GM12878 (cell line): ENCODE results near the gene GABBR2. TPM values are rescaled to one million over a fixed set of nuclear protein-coding genes. Genes with fewer than 3 reads are reported as not detected.

Experiments
- ATAC-seq: fragments of 200-7000 bp; cut with Tn5 transposase; 3 replicates; pipeline ENCODE4 v1.9.1; 2020; ENCODE audit warnings: mild to moderate bottlenecking, moderate library complexity
- BruUV-seq: library from RNA; stranded (reverse); fragments of 400-500 nt; replicated peaks from 2 replicates; lab custom pipeline; 2021; lab: Mats Ljungman, UMichigan
- CTCF ChIA-PET: fragments of 300-600 bp; sonication (Branson Sonifier 250); formaldehyde crosslinking; extraction: SDS; loops from one replicate; lab custom pipeline; 2021; ENCODE audit warnings: inconsistent platforms; lab: Yijun Ruan, JAX
- POLR2A ChIA-PET: fragments of 350-600 bp; formaldehyde crosslinking; extraction: SDS; loops from one replicate; lab custom pipeline; 2021; ENCODE audit warnings: inconsistent platforms; lab: Charles Lee
- RAD21 ChIA-PET: fragments of 300-600 bp; sonication (Branson Sonifier 250); formaldehyde crosslinking; loops from one replicate; lab custom pipeline; 2023; ENCODE audit warnings: antibody characterized with exemption; ENCODE audit not compliant: unreplicated experiment; lab: Charles Lee
- SMC1A ChIA-PET: fragments of 300-600 bp; sonication (Branson Sonifier 250); formaldehyde crosslinking; loops from one replicate; lab custom pipeline; 2023; ENCODE audit not compliant: unreplicated experiment, uncharacterized antibody; lab: Charles Lee
- DNase-seq: peaks from one replicate; pipeline ENCODE4 v3.0.0-alpha.2; 2011; ENCODE audit warnings: low read depth, low spot score
- FAIRE-seq: peaks from 3 replicates; lab custom pipeline; 2011; peaks lifted over from hg19 to GRCh38; lab: Jason Lieb, UNC
- H2AFZ ChIP-seq: 2 replicates; pipeline ENCODE4 v1.6.0; 2011; ENCODE audit warnings: low read depth, low read length, control low read depth; ENCODE audit not compliant: control insufficient read depth
- H3K27ac ChIP-seq: 2 replicates; pipeline ENCODE4 v1.5.1; 2011; ENCODE audit warnings: control low read depth; ENCODE audit not compliant: control insufficient read depth, insufficient read depth
- H3K27me3 ChIP-seq, 2 experiments: replicated peaks in 1 of 2; 2 replicates each; pipeline versions ENCODE4 v1.6.0 to v1.6.1; 2011; ENCODE audit warnings: low read length in 1 of 2; ENCODE audit not compliant: control insufficient read depth in 2 of 2, insufficient read depth in 2 of 2
- H3K36me3 ChIP-seq, 2 experiments: 2 replicates each; pipeline ENCODE4 v1.5.1; 2011; ENCODE audit warnings: low read length in 1 of 2; ENCODE audit not compliant: control insufficient read depth in 2 of 2, insufficient read depth in 2 of 2
- H3K4me1 ChIP-seq: 2 replicates; pipeline ENCODE4 v1.6.1; 2011; ENCODE audit warnings: mild to moderate bottlenecking, low read length, moderate library complexity, mixed read lengths; ENCODE audit not compliant: control insufficient read depth, insufficient read depth
- H3K4me2 ChIP-seq: 2 replicates; pipeline ENCODE4 v1.6.0; 2011; ENCODE audit warnings: control low read depth; ENCODE audit not compliant: control insufficient read depth, insufficient read depth
- H3K4me3 ChIP-seq: fragments of 200-600 bp; sonication (generic); 2 replicates; pipeline ENCODE4 v1.5.1; 2016
- H3K79me2 ChIP-seq: 2 replicates; pipeline ENCODE4 v1.6.0; 2011; ENCODE audit warnings: low read length; ENCODE audit not compliant: control insufficient read depth, insufficient read depth
- H3K9ac ChIP-seq: 2 replicates; pipeline ENCODE4 v1.8.0; 2011; ENCODE audit warnings: low read length, control low read depth, mixed read lengths; ENCODE audit not compliant: control insufficient read depth, insufficient read depth
- H3K9me3 ChIP-seq: replicated peaks from 3 replicates; pipeline ENCODE4 v1.5.1; 2011; ENCODE audit warnings: mild to moderate bottlenecking, low read length; ENCODE audit not compliant: control insufficient read depth, insufficient read depth
- H4K20me1 ChIP-seq: 2 replicates; pipeline ENCODE4 v1.6.0; 2011; ENCODE audit not compliant: control insufficient read depth, insufficient read depth
- ASH2L ChIP-seq: fragments of 300-600, 200-600 bp; sonication (generic); IDR thresholded peaks from 2 replicates; pipeline ENCODE4 v1.6.1; 2017; ENCODE audit warnings: low read depth, mild to moderate bottlenecking, borderline replicate concordance
- BMI1 ChIP-seq: fragments of 450-650 bp; IDR thresholded peaks from 2 replicates; pipeline ENCODE4 v1.6.1; 2016; ENCODE audit warnings: mild to moderate bottlenecking, moderate library complexity, borderline replicate concordance
- CBX5 ChIP-seq: sonication (generic); IDR thresholded peaks from 2 replicates; pipeline ENCODE4 v1.6.1; 2016; ENCODE audit warnings: low read depth, moderate library complexity, mild to moderate bottlenecking, inconsistent platforms
- EED ChIP-seq: sonication (generic); IDR thresholded peaks from 2 replicates; pipeline ENCODE4 v1.6.1; 2016; ENCODE audit warnings: antibody characterized with exemption, low read depth
- HDGF ChIP-seq: fragments of 450-650 bp; IDR thresholded peaks from 2 replicates; pipeline ENCODE4 v1.6.1; 2016; ENCODE audit warnings: antibody characterized with exemption
- JUNB ChIP-seq: IDR thresholded peaks from 2 replicates; pipeline ENCODE4 v1.6.1; 2016; ENCODE audit warnings: antibody characterized with exemption, mild to moderate bottlenecking
- PAX8 ChIP-seq: fragments of 450-650 bp; IDR thresholded peaks from 2 replicates; pipeline ENCODE4 v1.6.1; 2017; ENCODE audit warnings: mild to moderate bottlenecking, moderate library complexity
- RELA ChIP-seq: fragments of 450-650 bp; IDR thresholded peaks from 2 replicates; pipeline ENCODE4 v1.8.0; 2014; ENCODE audit warnings: borderline replicate concordance; ENCODE audit not compliant: partially characterized antibody
- ZNF274 ChIP-seq: IDR thresholded peaks from one replicate; pipeline ENCODE4 v1.8.0; 2011; ENCODE audit not compliant: insufficient read length, insufficient read depth
- WGBS: methylation state at CpG from one replicate; pipeline ENCODE4 v1.1.6; 2016; ENCODE audit warnings: low lambda C conversion rate; ENCODE audit not compliant: insufficient replicate concordance, insufficient coverage; ENCODE audit errors: missing lambda C conversion rate; 5-methylcytosine and 5-hydroxymethylcytosine counted together
- in situ Hi-C: fragments of 300-500 bp; cut with MboI; formaldehyde crosslinking; loops from 9 replicates; pipeline ENCODE4 v1.14.3; 2018; ENCODE audit warnings: mixed read lengths
- intact Hi-C: fragments of 100-400 bp; cut with micrococcal nuclease; formaldehyde crosslinking; loops from one replicate; pipeline ENCODE4 v1.14.2; 2022; ENCODE audit not compliant: unreplicated experiment
- polyA plus RNA-seq, 11 experiments: library from polyadenylated mRNA; depleted of rRNA in 4 of 11; unstranded in 6 of 11; stranded (reverse) in 5 of 11; fragments of >200 nt; fragmentation: Nextera tagmentation in 4 of 11; fragmentation: Illumina TruSeq in 1 of 11; extraction: Ambion mirVana in 4 of 11; extraction: Trizol in 1 of 11; gene quantifications; 1 replicate in 1 of 11; 2 replicates in 10 of 11; pipeline versions ENCODE4 v1.2.1 to v1.2.3, GENCODE V29; 2011 to 2016; ENCODE audit warnings: inconsistent platforms in 2 of 11, missing spikeins in 2 of 11, low read depth in 1 of 11
- total RNA-seq, 4 experiments: library from RNA; depleted of rRNA in 3 of 4; stranded (reverse); fragments of >200 nt in 3 of 4; fragmentation: Illumina TruSeq in 1 of 4; extraction: Trizol in 1 of 4; gene quantifications; 2 replicates each; pipeline versions ENCODE4 v1.2.1 to v1.2.3, GENCODE V29; 2013 to 2021
- TF ChIP-seq, protein P1 (sequence below): IDR thresholded peaks from 2 replicates; pipeline ENCODE4 v1.6.1; 2012; ENCODE audit warnings: low read depth, low read length, improper control_type of control experiment
- TF ChIP-seq, protein P2 (sequence below): fragments of 450-650 bp; IDR thresholded peaks from 2 replicates; pipeline ENCODE4 v1.6.1; 2017; ENCODE audit warnings: mild to moderate bottlenecking, moderate library complexity
- TF ChIP-seq, protein P3 (sequence below): IDR thresholded peaks from 2 replicates; pipeline ENCODE4 v1.6.1; 2012; ENCODE audit warnings: mild to moderate bottlenecking, low read depth, low read length

The GABBR2 gene
- total and polyA plus RNA-seq, 10 of the 15 experiments (the other 5 are each of a cell fraction or from before 2014, with no cell fraction given) = 0.02 to 2.2 (median 0.06) TPM; not detected in 2

DNA sequence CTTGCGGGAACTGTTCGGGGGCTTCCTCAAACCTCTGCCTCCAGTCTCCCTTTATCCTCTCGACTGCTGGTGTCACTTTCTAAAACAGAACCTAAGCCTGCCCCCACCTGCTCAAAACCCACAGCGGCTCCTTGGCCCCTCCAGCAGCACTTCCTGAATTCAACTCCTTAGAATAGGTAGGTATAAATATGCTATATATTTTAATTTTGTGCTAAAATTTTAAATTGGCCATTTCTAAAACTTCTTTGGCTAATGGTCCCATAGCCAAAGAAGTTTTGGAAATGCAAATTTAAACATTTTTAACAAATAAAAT is 381.5 kb downstream of the GABBR2 start:
- no peak for TF ChIP-seq BMI1
- no peak for TF ChIP-seq HDGF
- no peak for TF ChIP-seq JUNB
- TF ChIP-seq RELA = no peak
- no peak for TF ChIP-seq ZNF274
- no peak for TF ChIP-seq CBX5
- TF ChIP-seq, protein P1, sequence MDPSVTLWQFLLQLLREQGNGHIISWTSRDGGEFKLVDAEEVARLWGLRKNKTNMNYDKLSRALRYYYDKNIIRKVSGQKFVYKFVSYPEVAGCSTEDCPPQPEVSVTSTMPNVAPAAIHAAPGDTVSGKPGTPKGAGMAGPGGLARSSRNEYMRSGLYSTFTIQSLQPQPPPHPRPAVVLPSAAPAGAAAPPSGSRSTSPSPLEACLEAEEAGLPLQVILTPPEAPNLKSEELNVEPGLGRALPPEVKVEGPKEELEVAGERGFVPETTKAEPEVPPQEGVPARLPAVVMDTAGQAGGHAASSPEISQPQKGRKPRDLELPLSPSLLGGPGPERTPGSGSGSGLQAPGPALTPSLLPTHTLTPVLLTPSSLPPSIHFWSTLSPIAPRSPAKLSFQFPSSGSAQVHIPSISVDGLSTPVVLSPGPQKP = no peak
- TF ChIP-seq PAX8 = no peak
- TF ChIP-seq, protein P2, sequence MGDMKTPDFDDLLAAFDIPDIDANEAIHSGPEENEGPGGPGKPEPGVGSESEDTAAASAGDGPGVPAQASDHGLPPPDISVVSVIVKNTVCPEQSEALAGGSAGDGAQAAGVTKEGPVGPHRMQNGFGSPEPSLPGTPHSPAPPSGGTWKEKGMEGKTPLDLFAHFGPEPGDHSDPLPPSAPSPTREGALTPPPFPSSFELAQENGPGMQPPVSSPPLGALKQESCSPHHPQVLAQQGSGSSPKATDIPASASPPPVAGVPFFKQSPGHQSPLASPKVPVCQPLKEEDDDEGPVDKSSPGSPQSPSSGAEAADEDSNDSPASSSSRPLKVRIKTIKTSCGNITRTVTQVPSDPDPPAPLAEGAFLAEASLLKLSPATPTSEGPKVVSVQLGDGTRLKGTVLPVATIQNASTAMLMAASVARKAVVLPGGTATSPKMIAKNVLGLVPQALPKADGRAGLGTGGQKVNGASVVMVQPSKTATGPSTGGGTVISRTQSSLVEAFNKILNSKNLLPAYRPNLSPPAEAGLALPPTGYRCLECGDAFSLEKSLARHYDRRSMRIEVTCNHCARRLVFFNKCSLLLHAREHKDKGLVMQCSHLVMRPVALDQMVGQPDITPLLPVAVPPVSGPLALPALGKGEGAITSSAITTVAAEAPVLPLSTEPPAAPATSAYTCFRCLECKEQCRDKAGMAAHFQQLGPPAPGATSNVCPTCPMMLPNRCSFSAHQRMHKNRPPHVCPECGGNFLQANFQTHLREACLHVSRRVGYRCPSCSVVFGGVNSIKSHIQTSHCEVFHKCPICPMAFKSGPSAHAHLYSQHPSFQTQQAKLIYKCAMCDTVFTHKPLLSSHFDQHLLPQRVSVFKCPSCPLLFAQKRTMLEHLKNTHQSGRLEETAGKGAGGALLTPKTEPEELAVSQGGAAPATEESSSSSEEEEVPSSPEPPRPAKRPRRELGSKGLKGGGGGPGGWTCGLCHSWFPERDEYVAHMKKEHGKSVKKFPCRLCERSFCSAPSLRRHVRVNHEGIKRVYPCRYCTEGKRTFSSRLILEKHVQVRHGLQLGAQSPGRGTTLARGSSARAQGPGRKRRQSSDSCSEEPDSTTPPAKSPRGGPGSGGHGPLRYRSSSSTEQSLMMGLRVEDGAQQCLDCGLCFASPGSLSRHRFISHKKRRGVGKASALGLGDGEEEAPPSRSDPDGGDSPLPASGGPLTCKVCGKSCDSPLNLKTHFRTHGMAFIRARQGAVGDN = no peak
- no peak for TF ChIP-seq ASH2L
- TF ChIP-seq EED = no peak
- TF ChIP-seq, protein P3, sequence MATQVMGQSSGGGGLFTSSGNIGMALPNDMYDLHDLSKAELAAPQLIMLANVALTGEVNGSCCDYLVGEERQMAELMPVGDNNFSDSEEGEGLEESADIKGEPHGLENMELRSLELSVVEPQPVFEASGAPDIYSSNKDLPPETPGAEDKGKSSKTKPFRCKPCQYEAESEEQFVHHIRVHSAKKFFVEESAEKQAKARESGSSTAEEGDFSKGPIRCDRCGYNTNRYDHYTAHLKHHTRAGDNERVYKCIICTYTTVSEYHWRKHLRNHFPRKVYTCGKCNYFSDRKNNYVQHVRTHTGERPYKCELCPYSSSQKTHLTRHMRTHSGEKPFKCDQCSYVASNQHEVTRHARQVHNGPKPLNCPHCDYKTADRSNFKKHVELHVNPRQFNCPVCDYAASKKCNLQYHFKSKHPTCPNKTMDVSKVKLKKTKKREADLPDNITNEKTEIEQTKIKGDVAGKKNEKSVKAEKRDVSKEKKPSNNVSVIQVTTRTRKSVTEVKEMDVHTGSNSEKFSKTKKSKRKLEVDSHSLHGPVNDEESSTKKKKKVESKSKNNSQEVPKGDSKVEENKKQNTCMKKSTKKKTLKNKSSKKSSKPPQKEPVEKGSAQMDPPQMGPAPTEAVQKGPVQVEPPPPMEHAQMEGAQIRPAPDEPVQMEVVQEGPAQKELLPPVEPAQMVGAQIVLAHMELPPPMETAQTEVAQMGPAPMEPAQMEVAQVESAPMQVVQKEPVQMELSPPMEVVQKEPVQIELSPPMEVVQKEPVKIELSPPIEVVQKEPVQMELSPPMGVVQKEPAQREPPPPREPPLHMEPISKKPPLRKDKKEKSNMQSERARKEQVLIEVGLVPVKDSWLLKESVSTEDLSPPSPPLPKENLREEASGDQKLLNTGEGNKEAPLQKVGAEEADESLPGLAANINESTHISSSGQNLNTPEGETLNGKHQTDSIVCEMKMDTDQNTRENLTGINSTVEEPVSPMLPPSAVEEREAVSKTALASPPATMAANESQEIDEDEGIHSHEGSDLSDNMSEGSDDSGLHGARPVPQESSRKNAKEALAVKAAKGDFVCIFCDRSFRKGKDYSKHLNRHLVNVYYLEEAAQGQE = no peak
- ChIA-PET POLR2A (no interaction called here), SMC1A (interaction anchor here (1.2 kb wide), 1 partner anchor 9 kb away, joined by 4 read pairs; no protein-coding TSS in a partner anchor), RAD21 (no interaction called here), CTCF (no interaction called here)
- Histone ChIP-seq H2AFZ (no peak overlapping the region), H3K9me3 (no peaks in the 10 kb centered on the region), H3K9ac (no peak overlapping the region), H3K27ac (no peak overlapping the region), H3K79me2 (no peaks in the 10 kb centered on the region), H3K4me2 (no peak overlapping the region), H3K4me3 (no peak overlapping the region), H3K27me3 (peaks cover 5 to 6% of the 10 kb centered on the region in 2 experiments; a peak in 3 of 4 replicates), H3K4me1 (no peaks in the 10 kb centered on the region), H3K36me3 (no peaks in the 10 kb centered on the region), H4K20me1 (no peaks in the 10 kb centered on the region)
- no TSS peak for BruUV-seq
- FAIRE-seq (no peak), ATAC-seq (no peak), DNase-seq (no peak)
- WGBS = 49% methylated on average over 4 of the region's 4 CpGs
- intact Hi-C loops (no loop called here), in situ Hi-C loops (no loop called here)
